Measurements from ENCODE around the gene NMU.

The NMU gene

GRCh38 chr4:55650483-55650882 lies 14.4 kb upstream of the NMU start:
- Histone ChIP-seq H3K4me3 (ENCODE audit: severe bottlenecking) (no peak overlapping the region), H3K27ac (ENCODE audit: poor library complexity, severe bottlenecking) (no peak overlapping the region), H3K4me1 (ENCODE audit: insufficient read depth, poor library complexity, severe bottlenecking) (no peaks in the 10 kb centered on the region), H3K27me3 (ENCODE audit: insufficient read depth, poor library complexity, severe bottlenecking) (no peaks in the 10 kb centered on the region), H3K36me3 (ENCODE audit: low read depth) (no peaks in the 10 kb centered on the region), H3K9me3 (ENCODE audit: severe bottlenecking) (no peaks in the 10 kb centered on the region)
- DNase-seq (ENCODE audit: low spot score) (no peak), ATAC-seq (ENCODE audit: low read depth) (no peak)
- TF ChIP-seq, protein P1, sequence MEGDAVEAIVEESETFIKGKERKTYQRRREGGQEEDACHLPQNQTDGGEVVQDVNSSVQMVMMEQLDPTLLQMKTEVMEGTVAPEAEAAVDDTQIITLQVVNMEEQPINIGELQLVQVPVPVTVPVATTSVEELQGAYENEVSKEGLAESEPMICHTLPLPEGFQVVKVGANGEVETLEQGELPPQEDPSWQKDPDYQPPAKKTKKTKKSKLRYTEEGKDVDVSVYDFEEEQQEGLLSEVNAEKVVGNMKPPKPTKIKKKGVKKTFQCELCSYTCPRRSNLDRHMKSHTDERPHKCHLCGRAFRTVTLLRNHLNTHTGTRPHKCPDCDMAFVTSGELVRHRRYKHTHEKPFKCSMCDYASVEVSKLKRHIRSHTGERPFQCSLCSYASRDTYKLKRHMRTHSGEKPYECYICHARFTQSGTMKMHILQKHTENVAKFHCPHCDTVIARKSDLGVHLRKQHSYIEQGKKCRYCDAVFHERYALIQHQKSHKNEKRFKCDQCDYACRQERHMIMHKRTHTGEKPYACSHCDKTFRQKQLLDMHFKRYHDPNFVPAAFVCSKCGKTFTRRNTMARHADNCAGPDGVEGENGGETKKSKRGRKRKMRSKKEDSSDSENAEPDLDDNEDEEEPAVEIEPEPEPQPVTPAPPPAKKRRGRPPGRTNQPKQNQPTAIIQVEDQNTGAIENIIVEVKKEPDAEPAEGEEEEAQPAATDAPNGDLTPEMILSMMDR (IDR thresholded peaks at IDR 0.05; ENCODE audit: poor library complexity, severe bottlenecking): no peak

DNA sequence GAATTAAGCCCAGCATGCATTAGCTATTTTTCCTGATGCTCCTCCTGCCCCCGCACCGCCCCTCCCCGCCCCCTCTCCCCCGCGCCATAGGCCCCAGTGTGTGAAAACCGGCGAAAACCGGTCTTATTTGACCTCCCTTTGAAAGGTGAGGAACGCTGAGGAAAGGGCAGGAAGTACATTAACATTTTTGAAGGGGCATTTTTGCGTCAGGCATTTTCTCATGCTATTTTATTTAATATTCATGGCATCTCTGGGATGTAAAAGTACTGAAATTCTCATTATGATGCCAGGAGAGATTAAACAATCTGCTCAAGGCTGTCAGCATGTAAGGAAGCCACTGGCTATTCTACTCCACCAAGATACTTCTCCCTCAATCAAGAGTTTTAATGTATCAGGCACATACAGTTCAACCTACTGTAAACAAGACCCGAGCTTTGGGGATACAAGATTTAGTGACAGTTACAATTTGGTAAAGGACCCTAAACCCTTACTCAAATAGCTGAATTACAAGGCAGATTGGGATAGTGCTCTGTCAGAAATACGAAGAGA lies 1.2 kb upstream of the NMU start:
- H3K27me3 ChIP-seq (ENCODE audit: insufficient read depth, poor library complexity, severe bottlenecking): peaks cover 4% of the 10 kb centered on the region
- DNase-seq (ENCODE audit: low spot score) (no peak), ATAC-seq (ENCODE audit: low read depth) (no peak)
- no peak overlapping the region for H3K27ac ChIP-seq (ENCODE audit: poor library complexity, severe bottlenecking)
- H3K4me1 ChIP-seq (ENCODE audit: insufficient read depth, poor library complexity, severe bottlenecking): peaks cover 9% of the 10 kb centered on the region
- H3K36me3 ChIP-seq (ENCODE audit: low read depth): no peaks in the 10 kb centered on the region
- TF ChIP-seq, protein P1 (IDR thresholded peaks at IDR 0.05; ENCODE audit: poor library complexity, severe bottlenecking): no peak
- H3K4me3 ChIP-seq (ENCODE audit: severe bottlenecking): no peak overlapping the region
- H3K9me3 ChIP-seq (ENCODE audit: severe bottlenecking): peaks cover 2% of the 10 kb centered on the region

- TF ChIP-seq, protein P1 (IDR thresholded peaks at IDR 0.05; ENCODE audit: poor library complexity, severe bottlenecking): no peak
- H3K4me3 ChIP-seq (ENCODE audit: severe bottlenecking): peak overlapping the region; percentile 45
- no peak for DNase-seq (ENCODE audit: low spot score)
- peaks cover 2% of the 10 kb centered on the region for H3K9me3 ChIP-seq (ENCODE audit: severe bottlenecking)
- peaks cover 4% of the 10 kb centered on the region for H3K27me3 ChIP-seq (ENCODE audit: insufficient read depth, poor library complexity, severe bottlenecking)
- ATAC-seq (ENCODE audit: low read depth): no peak
- no peak overlapping the region for H3K27ac ChIP-seq (ENCODE audit: poor library complexity, severe bottlenecking)
- H3K36me3 ChIP-seq (ENCODE audit: low read depth): no peaks in the 10 kb centered on the region
- peaks cover 9% of the 10 kb centered on the region for H3K4me1 ChIP-seq (ENCODE audit: insufficient read depth, poor library complexity, severe bottlenecking)
Observed at GRCh38 chr4:55636656-55636999, 530 bp upstream of the NMU start.

DNA sequence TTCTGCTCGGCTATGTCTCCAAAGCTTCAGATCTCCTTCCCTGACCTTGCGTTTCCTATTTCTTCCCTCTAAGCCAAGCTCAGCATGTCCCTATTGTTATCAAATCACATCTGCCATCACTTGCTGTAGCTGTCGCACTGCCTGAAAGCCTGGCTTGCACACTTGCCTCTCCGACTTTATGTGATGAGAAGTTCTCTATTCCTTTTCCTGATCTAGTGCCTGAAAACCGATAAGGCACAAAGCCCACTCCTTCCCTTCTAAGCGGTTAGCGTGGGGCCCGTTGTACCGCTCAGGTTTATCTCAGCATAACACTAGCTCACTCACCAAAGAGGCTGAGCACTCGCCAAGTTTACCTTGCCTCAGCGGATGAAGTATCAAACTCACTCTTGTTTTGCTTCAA lies 816 bp downstream of the NMU start:
- peak overlapping the region; percentile 45 for H3K4me3 ChIP-seq (ENCODE audit: severe bottlenecking)

More for the DNA sequence above, 816 bp downstream of the NMU start:
- Histone ChIP-seq H3K9me3 (ENCODE audit: severe bottlenecking) (peaks cover 2% of the 10 kb centered on the region), H3K4me1 (ENCODE audit: insufficient read depth, poor library complexity, severe bottlenecking) (peaks cover 9% of the 10 kb centered on the region), H3K27ac (ENCODE audit: poor library complexity, severe bottlenecking) (no peak overlapping the region), H3K27me3 (ENCODE audit: insufficient read depth, poor library complexity, severe bottlenecking) (peaks cover 4% of the 10 kb centered on the region), H3K36me3 (ENCODE audit: low read depth) (no peaks in the 10 kb centered on the region)
- ATAC-seq (ENCODE audit: low read depth): 0 out of 3 replicates have a peak, but pooled peaks have one; percentile 13
- no peak for DNase-seq (ENCODE audit: low spot score)
- TF ChIP-seq, protein P1 (IDR thresholded peaks at IDR 0.05; ENCODE audit: poor library complexity, severe bottlenecking): no peak

All from RWPE2 (cell line).